ENCODE data around the gene FBXL7. TPM values are rescaled to one million over a fixed set of nuclear protein-coding genes. Genes with fewer than 3 reads are reported as not detected.

The FBXL7 gene
- polyA plus RNA-seq, 3 donors: not detected

DNA sequence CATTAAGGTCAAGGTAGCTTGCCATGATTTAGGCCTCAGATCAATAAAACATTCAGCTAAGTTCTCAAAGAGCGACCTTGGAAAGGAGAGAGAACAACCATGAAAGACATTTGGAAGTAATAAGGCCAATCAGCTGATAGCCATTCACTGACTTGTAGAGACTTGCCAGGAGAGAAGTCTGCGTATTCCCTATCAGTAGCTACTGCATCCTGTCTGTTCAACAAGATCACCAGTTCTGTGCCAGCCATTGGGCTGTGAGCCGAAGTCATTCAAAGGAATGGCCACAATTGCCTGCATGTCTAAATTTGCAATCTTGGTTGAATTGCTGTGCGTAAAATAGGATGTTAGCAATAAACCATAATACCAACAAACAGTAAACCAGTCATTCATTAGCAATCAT, 219.8 kb downstream of the FBXL7 start:
- Mint-ChIP-seq H3K27ac (no peak overlapping the region), H3K4me1 (no peaks in the 10 kb centered on the region), H3K36me3 (no peaks in the 10 kb centered on the region), H3K4me3 (no peak overlapping the region), H3K9me3 (peaks cover 0 to 11% (median 3%) of the 10 kb centered on the region in 7 donors), H3K27me3 (ENCODE audit: low read depth in 3 of 3) (no peaks in the 10 kb centered on the region)
- no peak overlapping the region for H3K27ac ChIP-seq (ENCODE audit: low read depth in 1 of 2, low read length in 2 of 2)
- H3K4me2 ChIP-seq (replicated peaks; ENCODE audit: extremely low read depth, low read length, poor library complexity, severe bottlenecking): no peak overlapping the region
- no peak for DNase-seq
- no peak overlapping the region for H2AFZ ChIP-seq (ENCODE audit: insufficient read depth, low read depth, low read length, poor library complexity, severe bottlenecking)
- no peaks in the 10 kb centered on the region for H3K36me3 ChIP-seq (replicated peaks in 1 of 2; ENCODE audit: control insufficient read depth in 1 of 2, insufficient read depth in 2 of 2, low read length in 2 of 2)
- H3K79me2 ChIP-seq (ENCODE audit: insufficient read depth, low read length): no peaks in the 10 kb centered on the region
- WGBS (ENCODE audit: insufficient coverage): no CpG with 5 or more reads among the region's 4 CpGs
- H4K20me1 ChIP-seq (ENCODE audit: insufficient read depth, low read length): no peaks in the 10 kb centered on the region
- no peak overlapping the region for H3K4me3 ChIP-seq (replicated peaks in 1 of 3; ENCODE audit: low read depth in 2 of 3, low read length in 3 of 3)
- peaks cover 0 to 3% of the 10 kb centered on the region in 2 donors for H3K9me3 ChIP-seq (replicated peaks in 1 of 2; ENCODE audit: control insufficient read depth in 1 of 2, insufficient read depth in 1 of 2, low read length in 2 of 2)
- no peaks in the 10 kb centered on the region for H3K4me1 ChIP-seq (ENCODE audit: control insufficient read depth in 1 of 2, insufficient read depth in 2 of 2, low read length in 2 of 2)
- TF ChIP-seq, protein P1, sequence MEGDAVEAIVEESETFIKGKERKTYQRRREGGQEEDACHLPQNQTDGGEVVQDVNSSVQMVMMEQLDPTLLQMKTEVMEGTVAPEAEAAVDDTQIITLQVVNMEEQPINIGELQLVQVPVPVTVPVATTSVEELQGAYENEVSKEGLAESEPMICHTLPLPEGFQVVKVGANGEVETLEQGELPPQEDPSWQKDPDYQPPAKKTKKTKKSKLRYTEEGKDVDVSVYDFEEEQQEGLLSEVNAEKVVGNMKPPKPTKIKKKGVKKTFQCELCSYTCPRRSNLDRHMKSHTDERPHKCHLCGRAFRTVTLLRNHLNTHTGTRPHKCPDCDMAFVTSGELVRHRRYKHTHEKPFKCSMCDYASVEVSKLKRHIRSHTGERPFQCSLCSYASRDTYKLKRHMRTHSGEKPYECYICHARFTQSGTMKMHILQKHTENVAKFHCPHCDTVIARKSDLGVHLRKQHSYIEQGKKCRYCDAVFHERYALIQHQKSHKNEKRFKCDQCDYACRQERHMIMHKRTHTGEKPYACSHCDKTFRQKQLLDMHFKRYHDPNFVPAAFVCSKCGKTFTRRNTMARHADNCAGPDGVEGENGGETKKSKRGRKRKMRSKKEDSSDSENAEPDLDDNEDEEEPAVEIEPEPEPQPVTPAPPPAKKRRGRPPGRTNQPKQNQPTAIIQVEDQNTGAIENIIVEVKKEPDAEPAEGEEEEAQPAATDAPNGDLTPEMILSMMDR (IDR thresholded peaks at IDR 0.05): no peak
- no peak overlapping the region for H3K9ac ChIP-seq (ENCODE audit: insufficient read depth, low read length, poor library complexity, severe bottlenecking)
- intact Hi-C loops (cut with micrococcal nuclease): no loop called here
- H3K27me3 ChIP-seq (ENCODE audit: control insufficient read depth in 2 of 2, insufficient read depth in 2 of 2, low read length in 2 of 2): no peaks in the 10 kb centered on the region

DNA sequence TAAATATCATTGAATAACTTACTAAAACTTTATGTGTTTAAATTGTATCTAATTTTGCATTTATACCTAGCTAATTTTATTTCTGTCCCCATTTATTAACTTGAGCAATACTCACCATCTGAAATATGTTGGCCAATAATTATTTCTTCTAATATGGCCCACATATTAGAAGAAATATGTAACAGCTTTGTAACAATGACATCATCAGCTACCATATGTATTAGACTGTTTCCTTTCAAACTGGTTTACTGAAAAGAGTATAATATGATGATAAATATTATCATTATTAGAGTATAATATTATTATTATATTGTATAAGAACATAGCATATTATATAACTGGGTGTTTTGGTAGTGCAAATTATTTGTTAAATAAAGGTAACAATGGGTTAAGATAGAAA, 220.5 kb downstream of the FBXL7 start:
- Mint-ChIP-seq H3K4me1 (no peaks in the 10 kb centered on the region), H3K4me3 (no peak overlapping the region), H3K27ac (no peak overlapping the region), H3K36me3 (no peaks in the 10 kb centered on the region), H3K27me3 (ENCODE audit: low read depth in 3 of 3) (no peaks in the 10 kb centered on the region), H3K9me3 (peaks cover 0 to 9% (median 4%) of the 10 kb centered on the region in 7 donors)
- Histone ChIP-seq H3K9me3 (replicated peaks in 1 of 2; ENCODE audit: control insufficient read depth in 1 of 2, insufficient read depth in 1 of 2, low read length in 2 of 2) (peaks cover 0 to 5% of the 10 kb centered on the region in 2 donors), H3K4me1 (ENCODE audit: control insufficient read depth in 1 of 2, insufficient read depth in 2 of 2, low read length in 2 of 2) (no peaks in the 10 kb centered on the region), H3K36me3 (replicated peaks in 1 of 2; ENCODE audit: control insufficient read depth in 1 of 2, insufficient read depth in 2 of 2, low read length in 2 of 2) (no peaks in the 10 kb centered on the region), H3K27ac (ENCODE audit: low read depth in 1 of 2, low read length in 2 of 2) (no peak overlapping the region), H3K4me3 (replicated peaks in 1 of 3; ENCODE audit: low read depth in 2 of 3, low read length in 3 of 3) (no peak overlapping the region), H2AFZ (ENCODE audit: insufficient read depth, low read depth, low read length, poor library complexity, severe bottlenecking) (no peak overlapping the region), H3K4me2 (replicated peaks; ENCODE audit: extremely low read depth, low read length, poor library complexity, severe bottlenecking) (no peak overlapping the region), H4K20me1 (ENCODE audit: insufficient read depth, low read length) (no peaks in the 10 kb centered on the region), H3K79me2 (ENCODE audit: insufficient read depth, low read length) (no peaks in the 10 kb centered on the region), H3K27me3 (ENCODE audit: control insufficient read depth in 2 of 2, insufficient read depth in 2 of 2, low read length in 2 of 2) (no peaks in the 10 kb centered on the region), H3K9ac (ENCODE audit: insufficient read depth, low read length, poor library complexity, severe bottlenecking) (no peak overlapping the region)
- intact Hi-C loops (cut with micrococcal nuclease): no loop called here
- TF ChIP-seq, protein P1 (IDR thresholded peaks at IDR 0.05): no peak
- no peak for DNase-seq

Measured in CD14-positive monocyte (primary cell).